Breast epithelium (tissue), 3 donors: ENCODE data around the gene SERPINB6.

Experiments used
- CTCF ChIP-seq, 3 donors: fragments of 450-650 bp; IDR thresholded peaks; one replicate each; pipeline ENCODE4 v1.5.1; 2016 to 2017; ENCODE audit warnings: antibody characterized with exemption in 3 of 3, mild to moderate bottlenecking in 3 of 3, moderate library complexity in 3 of 3
- POLR2A ChIP-seq: fragments of 450-650 bp; IDR thresholded peaks from one replicate; pipeline ENCODE4 v1.6.1; 2016; ENCODE audit warnings: antibody characterized with exemption, mild to moderate bottlenecking, moderate library complexity

- no peak for TF ChIP-seq CTCF (IDR thresholded peaks at IDR 0.05)
- no peak for TF ChIP-seq POLR2A
These were observed 21.8 kb downstream of the SERPINB6 start for GRCh38 chr6:2949536-2950083.
